Pulmonary artery endothelial cell (primary cell): ENCODE data around the gene BAD. TPM values are rescaled to one million over a fixed set of nuclear protein-coding genes. Genes with fewer than 3 reads are reported as not detected.

ENCODE experiments used
- total RNA-seq: library from RNA; depleted of rRNA; stranded (reverse); fragments of >200 nt; gene quantifications from 2 replicates; pipeline ENCODE4 v1.2.3, GENCODE V29; 2014

Gene BAD
- total RNA-seq, 1 donor from 2014 or later: 84.5 TPM

Other genes with a start within 250 kb of the BAD start
- not detected in 2 replicates for gene FLRT1, start 248.7 kb downstream of the BAD start, total RNA-seq
- 14.6 and 37.7 TPM in 2 replicates for gene MACROD1, start 118.6 kb downstream of the BAD start, total RNA-seq
- 187 and 331 TPM in 2 replicates for gene STIP1, start 98.5 kb downstream of the BAD start, total RNA-seq
- gene FERMT3, start 77.9 kb downstream of the BAD start, total RNA-seq: 75.9 and 109 TPM in 2 replicates
- 13.4 and 20.0 TPM in 2 replicates for gene TRPT1, start 58.5 kb downstream of the BAD start, total RNA-seq
- gene NUDT22, start 58.4 kb downstream of the BAD start, total RNA-seq: 35.5 and 47.1 TPM in 2 replicates
- gene DNAJC4, start 54.1 kb downstream of the BAD start, total RNA-seq: 11.8 and 12.2 TPM in 2 replicates
- gene VEGFB, start 50.1 kb downstream of the BAD start, total RNA-seq: 18.4 and 18.7 TPM in 2 replicates
- gene FKBP2, start 43.6 kb downstream of the BAD start, total RNA-seq: 62.8 and 91.5 TPM in 2 replicates
- gene PPP1R14B, start 37.7 kb downstream of the BAD start, total RNA-seq: 312 and 327 TPM in 2 replicates
- gene PLCB3, start 33.1 kb downstream of the BAD start, total RNA-seq: 66.6 and 84.5 TPM in 2 replicates
- gene GPR137, start 1.2 kb upstream of the BAD start, total RNA-seq: 5.4 and 11.0 TPM in 2 replicates
- 0.07 TPM in 1 of 2 replicates, not detected in the other for gene KCNK4, start 6.6 kb upstream of the BAD start, total RNA-seq
- gene CATSPERZ, start 15.7 kb upstream of the BAD start, total RNA-seq: 0.33 TPM in 1 of 2 replicates, not detected in the other
- 40.4 and 50.9 TPM in 2 replicates for gene ESRRA, start 20.9 kb upstream of the BAD start, total RNA-seq
- 219 and 239 TPM in 2 replicates for gene TRMT112, start 32.9 kb upstream of the BAD start, total RNA-seq
- 173 and 299 TPM in 2 replicates for gene PRDX5, start 33.5 kb upstream of the BAD start, total RNA-seq
- gene CCDC88B, start 55.5 kb upstream of the BAD start, total RNA-seq: 0.88 and 1.6 TPM in 2 replicates
- gene RPS6KA4, start 74.5 kb upstream of the BAD start, total RNA-seq: 46.7 and 52.2 TPM in 2 replicates